ENCODE results near the gene INPP5J.

- no peak for TF ChIP-seq GATA2 (IDR thresholded peaks at IDR 0.05; ENCODE audit: low read depth, low read length)
- no peak for TF ChIP-seq GATA3 (IDR thresholded peaks at IDR 0.05; ENCODE audit: low read depth, low read length)
Measured at GRCh38 chr22:31127181-31127772, 4.5 kb downstream of the INPP5J start.

Data from SH-SY5Y (cell line).